ENCODE measurements around the gene PIK3R5. TPM values are rescaled to one million over a fixed set of nuclear protein-coding genes. Genes with fewer than 3 reads are reported as not detected.

The PIK3R5 gene
- total RNA-seq, 4 donors from 2014 or later: 0.63 to 5.9 (median 2.9) TPM

DNA sequence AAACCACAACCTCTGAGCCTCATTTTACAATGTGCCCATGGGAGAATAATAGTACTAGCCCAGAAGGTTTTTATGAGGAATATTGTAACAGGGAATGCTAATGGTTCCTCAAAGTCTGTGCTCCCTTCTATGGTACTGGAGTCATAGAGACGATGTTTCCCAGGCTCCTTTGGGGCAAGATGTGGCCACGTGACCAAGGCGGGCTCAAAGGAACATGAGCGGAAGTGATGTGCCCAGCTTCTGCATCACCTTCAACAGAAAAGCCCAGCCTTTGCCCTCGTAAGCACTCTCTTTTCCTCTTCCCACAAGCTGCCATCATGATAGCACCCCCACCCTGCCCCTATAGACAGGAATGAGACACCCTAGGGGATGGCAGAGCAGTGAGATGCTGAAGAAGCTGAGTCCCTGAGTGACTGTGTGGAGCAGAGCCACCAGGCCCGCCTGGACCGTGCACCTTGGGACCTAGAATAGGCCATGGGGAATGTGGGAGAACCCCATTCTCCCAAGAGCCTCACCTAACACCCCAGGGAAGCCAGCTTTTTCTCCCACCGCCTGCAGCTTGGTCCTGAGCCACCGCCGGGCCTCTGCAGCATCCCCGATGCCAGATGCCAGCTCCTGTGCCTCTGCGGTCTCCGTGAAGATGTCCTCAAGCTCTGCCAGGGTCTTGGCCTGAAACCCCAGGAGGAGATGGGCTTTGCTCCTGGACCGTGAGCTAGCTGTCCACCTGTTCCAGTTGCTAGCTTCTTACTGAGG is 75.9 kb downstream of the PIK3R5 start:
- no peaks in the 10 kb centered on the region for H3K4me1 ChIP-seq
- H3K4me3 ChIP-seq: no peak overlapping the region
- in situ Hi-C loops (cut with MboI; ENCODE audit: low sequenced_read_pairs in 4 of 4) (no loop called here), intact Hi-C loops (cut with DNase I; ENCODE audit: low total_unique reads) (no loop called here)
- no peak overlapping the region for H3K27ac ChIP-seq
- no peaks in the 10 kb centered on the region for H3K9me3 ChIP-seq
- no peak for TF ChIP-seq POLR2A (IDR thresholded peaks at IDR 0.05)
- no peak for TF ChIP-seq CTCF (IDR thresholded peaks at IDR 0.05 in 4 of 5, conservative IDR thresholded peaks at IDR 0.05 in 1 of 5)
- DNase-seq: no peak
- no peaks in the 10 kb centered on the region for H3K27me3 ChIP-seq
- ATAC-seq: no peak
- H3K36me3 ChIP-seq: no peaks in the 10 kb centered on the region

DNA sequence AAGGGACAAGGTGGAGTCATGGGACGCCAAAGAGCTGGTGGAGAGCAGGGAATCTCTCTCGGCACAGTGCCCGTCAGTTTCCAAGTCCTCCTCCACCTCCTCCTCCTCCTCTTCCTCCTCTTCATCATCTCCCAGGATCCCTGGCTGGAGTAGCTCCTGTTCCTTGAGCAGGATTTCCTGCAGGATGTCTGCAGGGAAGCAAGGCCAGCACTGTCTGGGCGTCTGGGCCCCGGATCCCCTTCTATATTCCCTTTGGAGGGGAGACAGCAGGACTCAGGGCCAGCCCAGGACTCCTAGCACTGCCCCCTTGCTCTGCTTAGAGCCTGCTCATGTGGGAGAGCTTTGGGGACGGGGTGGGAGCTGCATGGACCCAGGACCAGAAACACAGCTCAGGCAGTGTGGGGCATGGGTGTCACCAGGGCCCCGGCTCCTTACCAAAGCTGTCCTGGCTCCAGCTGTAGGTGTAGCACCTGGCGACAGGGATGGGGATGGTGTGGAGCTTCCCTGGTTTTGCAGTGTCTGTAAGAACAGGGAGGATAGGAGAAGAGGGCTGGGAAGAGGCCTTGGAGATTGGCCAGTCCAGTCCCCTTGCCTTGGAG is 76.7 kb downstream of the PIK3R5 start:
- Histone ChIP-seq H3K27me3 (no peaks in the 10 kb centered on the region), H3K4me3 (no peak overlapping the region), H3K9me3 (no peaks in the 10 kb centered on the region), H3K36me3 (no peaks in the 10 kb centered on the region), H3K4me1 (no peaks in the 10 kb centered on the region), H3K27ac (no peak overlapping the region)
- intact Hi-C loops (cut with DNase I; ENCODE audit: low total_unique reads) (no loop called here), in situ Hi-C loops (cut with MboI; ENCODE audit: low sequenced_read_pairs in 4 of 4) (no loop called here)
- TF ChIP-seq POLR2A (IDR thresholded peaks at IDR 0.05) (no peak), CTCF (IDR thresholded peaks at IDR 0.05 in 4 of 5, conservative IDR thresholded peaks at IDR 0.05 in 1 of 5) (no peak)
- DNase-seq (no peak), ATAC-seq (no peak)

DNA sequence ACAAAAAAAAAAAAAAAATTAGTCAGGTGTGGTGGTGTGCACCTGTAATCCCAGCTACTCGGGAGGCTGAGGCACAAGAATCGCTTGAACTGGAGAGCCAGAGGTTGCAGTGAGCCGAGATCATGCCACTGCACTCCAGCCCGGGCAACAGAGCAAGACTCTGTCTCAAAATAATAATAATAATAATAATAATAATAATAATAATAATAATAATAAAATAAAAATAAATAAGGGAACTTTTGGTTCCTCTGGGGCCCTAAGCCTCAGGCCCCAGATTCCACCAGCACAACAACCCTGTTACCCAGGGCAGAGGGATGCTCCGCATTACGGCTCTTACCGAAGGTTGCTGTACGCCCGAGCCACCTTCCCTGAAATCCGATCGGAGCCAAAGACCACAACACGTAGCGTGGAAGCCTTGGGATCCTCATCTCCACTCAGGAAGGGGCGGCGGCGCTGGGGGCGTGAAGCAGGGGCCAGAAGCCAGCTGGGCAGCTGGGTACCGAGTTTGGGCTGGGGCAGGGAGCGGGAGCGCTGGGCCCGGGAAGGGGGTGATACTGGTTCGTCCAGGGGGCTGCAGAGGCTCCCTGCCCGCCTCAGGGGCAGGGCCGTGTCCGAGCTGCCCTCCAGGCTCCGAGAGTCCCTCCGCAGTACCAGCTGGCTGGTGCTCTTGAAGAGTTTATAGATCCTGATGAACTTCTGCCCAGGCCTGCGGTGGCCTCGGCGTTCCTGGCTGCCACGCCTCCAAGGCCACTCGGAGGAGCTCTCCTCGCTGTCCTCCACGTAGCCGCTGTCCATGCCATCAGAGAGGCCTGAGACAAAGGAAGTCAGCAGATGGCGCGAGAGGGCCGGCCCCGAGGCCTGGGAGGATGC is 77.4 kb downstream of the PIK3R5 start:
- no peak overlapping the region for H3K27ac ChIP-seq
- DNase-seq: no peak
- no peaks in the 10 kb centered on the region for H3K27me3 ChIP-seq
- in situ Hi-C loops (cut with MboI; ENCODE audit: low sequenced_read_pairs in 4 of 4) (no loop called here), intact Hi-C loops (cut with DNase I; ENCODE audit: low total_unique reads) (no loop called here)
- no peaks in the 10 kb centered on the region for H3K4me1 ChIP-seq
- no peak for TF ChIP-seq POLR2A (IDR thresholded peaks at IDR 0.05)
- H3K9me3 ChIP-seq: no peaks in the 10 kb centered on the region
- ATAC-seq: no peak
- no peak overlapping the region for H3K4me3 ChIP-seq
- no peaks in the 10 kb centered on the region for H3K36me3 ChIP-seq

GRCh38 chr17:8887301-8887700 is 78.2 kb downstream of the PIK3R5 start:
- Histone ChIP-seq H3K27ac (no peak overlapping the region), H3K27me3 (no peaks in the 10 kb centered on the region), H3K4me1 (no peaks in the 10 kb centered on the region), H3K9me3 (no peaks in the 10 kb centered on the region), H3K36me3 (no peaks in the 10 kb centered on the region), H3K4me3 (no peak overlapping the region)
- in situ Hi-C loops (cut with MboI; ENCODE audit: low sequenced_read_pairs in 4 of 4): no loop called here
- no peak for TF ChIP-seq CTCF (IDR thresholded peaks at IDR 0.05 in 4 of 5, conservative IDR thresholded peaks at IDR 0.05 in 1 of 5)
- no peak for TF ChIP-seq POLR2A (IDR thresholded peaks at IDR 0.05)
- intact Hi-C loops (cut with DNase I; ENCODE audit: low total_unique reads): no loop called here
- DNase-seq: no peak
- no peak for ATAC-seq
